ENCODE measurements around the gene RNPEP. TPM values are rescaled to one million over a fixed set of nuclear protein-coding genes. Genes with fewer than 3 reads are reported as not detected.

Gene RNPEP
- total RNA-seq, 1 donor from 2014 or later, result 79.3 TPM

Small RNAs within 50 kb of the gene (microRNA-seq; reads per million reads assigned to microRNA genes)
- 0.88 reads per million for gene MIR6740

Other genes with a start within 250 kb of the RNPEP start
- gene IPO9, start 153.5 kb upstream of the RNPEP start, total RNA-seq, result 80.1 to 87.8 TPM (median 84.9 TPM) in 3 replicates
- gene SHISA4, start 93.8 kb upstream of the RNPEP start, total RNA-seq, result 8.3 to 11.5 TPM (median 9.8 TPM) in 3 replicates
- gene LMOD1, start 36.1 kb upstream of the RNPEP start, total RNA-seq, result 4.8 to 5.6 TPM (median 5.4 TPM) in 3 replicates
- gene TIMM17A, start 27.1 kb upstream of the RNPEP start, total RNA-seq, result 42.6 to 46.5 TPM (median 46.3 TPM) in 3 replicates
- 111 to 112 TPM (median 112 TPM) in 3 replicates for gene ELF3, start 27.9 kb downstream of the RNPEP start, total RNA-seq
- 0.07 to 0.11 TPM (median 0.09 TPM) in 3 replicates for gene GPR37L1, start 140.3 kb downstream of the RNPEP start, total RNA-seq
- 73.9 to 79.6 TPM (median 74.4 TPM) in 3 replicates for gene ARL8A, start 162.1 kb downstream of the RNPEP start, total RNA-seq
- 0.31 to 0.49 TPM (median 0.32 TPM) in 3 replicates for gene PTPN7, start 178.0 kb downstream of the RNPEP start, total RNA-seq
- 3.1 to 4.7 TPM (median 3.1 TPM) in 3 replicates for gene LGR6, start 211.2 kb downstream of the RNPEP start, total RNA-seq